Measurements from ENCODE around the gene TMEM132D. TPM values are rescaled to one million over a fixed set of nuclear protein-coding genes. Genes with fewer than 3 reads are reported as not detected.
"Not testable (repeated sequence)": the region's sequence is repeated elsewhere in the genome, so short reads cannot be mapped to it uniquely, and the experiment has no call there.

The TMEM132D gene
- total RNA-seq, 2 donors from 2014 or later, result not detected

- no peaks in the 10 kb centered on the region for H3K36me3 Mint-ChIP-seq
- ATAC-seq (no peak), DNase-seq (ENCODE audit: low spot score in 2 of 2) (no peak)
- no peak overlapping the region for H3K27ac Mint-ChIP-seq
- H3K9me3 Mint-ChIP-seq, result peaks cover 5 to 18% of the 10 kb centered on the region in 2 donors
These were observed 342.5 kb downstream of the TMEM132D start for GRCh38 chr12:129561304-129561703.

DNA sequence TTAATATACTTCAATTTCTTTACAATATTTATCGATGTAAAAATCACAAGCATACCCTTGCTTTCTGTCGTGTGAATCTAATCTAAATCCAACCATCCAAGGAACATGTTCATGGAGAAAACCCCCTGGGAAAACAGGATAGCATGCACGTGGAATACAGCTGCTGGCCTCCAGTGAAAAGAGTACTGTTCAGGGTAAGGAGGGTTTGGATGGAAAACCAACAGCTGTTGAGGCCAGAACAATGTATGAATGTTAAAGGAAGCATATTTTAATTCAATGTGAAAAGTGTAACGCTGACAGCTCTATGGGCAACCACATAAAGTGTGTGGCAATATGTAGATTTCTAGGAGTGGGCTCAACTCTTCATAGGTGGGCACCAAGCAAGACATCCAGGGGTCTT is 344.0 kb downstream of the TMEM132D start:
- H3K27ac Mint-ChIP-seq, result no peak overlapping the region
- ATAC-seq (no peak), DNase-seq (ENCODE audit: low spot score in 2 of 2) (no peak)

GRCh38 chr12:129558036-129558435 is 345.8 kb downstream of the TMEM132D start:
- Mint-ChIP-seq H3K27ac (no peak overlapping the region), H3K36me3 (peaks cover 0 to 11% of the 10 kb centered on the region in 2 donors), H3K9me3 (peaks cover 21 to 28% of the 10 kb centered on the region in 2 donors)
- no peak for DNase-seq (ENCODE audit: low spot score in 2 of 2)
- ATAC-seq, result no peak

More for the DNA sequence above, 344.0 kb downstream of the TMEM132D start:
- Mint-ChIP-seq H3K9me3 (peaks cover 8 to 21% of the 10 kb centered on the region in 2 donors), H3K36me3 (peaks cover 0 to 4% of the 10 kb centered on the region in 2 donors)

DNA sequence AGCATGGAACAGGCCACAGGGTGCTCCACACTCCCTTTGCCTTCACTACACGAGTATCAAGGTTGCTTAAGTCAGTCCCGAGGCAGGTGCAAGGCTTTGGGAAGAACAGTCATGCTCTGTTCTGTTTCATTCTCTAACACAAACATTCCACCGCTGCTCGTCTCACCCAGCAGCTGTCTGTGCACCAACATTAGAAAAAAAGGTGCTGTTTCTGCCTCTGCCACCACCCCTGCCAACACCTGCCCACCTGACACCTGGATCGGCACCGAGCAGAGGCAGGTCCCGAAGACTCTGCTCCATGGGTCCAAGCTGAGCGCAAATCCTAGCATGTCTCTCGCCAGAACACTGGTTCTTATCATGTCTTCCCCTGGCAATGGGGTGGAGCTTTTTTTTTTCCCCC is 347.7 kb downstream of the TMEM132D start:
- peaks cover 29 to 35% of the 10 kb centered on the region in 2 donors for H3K9me3 Mint-ChIP-seq
- ATAC-seq, result no peak
- no peak for DNase-seq (ENCODE audit: low spot score in 2 of 2)
- peaks cover 0 to 11% of the 10 kb centered on the region in 2 donors for H3K36me3 Mint-ChIP-seq
- no peak overlapping the region for H3K27ac Mint-ChIP-seq

DNA sequence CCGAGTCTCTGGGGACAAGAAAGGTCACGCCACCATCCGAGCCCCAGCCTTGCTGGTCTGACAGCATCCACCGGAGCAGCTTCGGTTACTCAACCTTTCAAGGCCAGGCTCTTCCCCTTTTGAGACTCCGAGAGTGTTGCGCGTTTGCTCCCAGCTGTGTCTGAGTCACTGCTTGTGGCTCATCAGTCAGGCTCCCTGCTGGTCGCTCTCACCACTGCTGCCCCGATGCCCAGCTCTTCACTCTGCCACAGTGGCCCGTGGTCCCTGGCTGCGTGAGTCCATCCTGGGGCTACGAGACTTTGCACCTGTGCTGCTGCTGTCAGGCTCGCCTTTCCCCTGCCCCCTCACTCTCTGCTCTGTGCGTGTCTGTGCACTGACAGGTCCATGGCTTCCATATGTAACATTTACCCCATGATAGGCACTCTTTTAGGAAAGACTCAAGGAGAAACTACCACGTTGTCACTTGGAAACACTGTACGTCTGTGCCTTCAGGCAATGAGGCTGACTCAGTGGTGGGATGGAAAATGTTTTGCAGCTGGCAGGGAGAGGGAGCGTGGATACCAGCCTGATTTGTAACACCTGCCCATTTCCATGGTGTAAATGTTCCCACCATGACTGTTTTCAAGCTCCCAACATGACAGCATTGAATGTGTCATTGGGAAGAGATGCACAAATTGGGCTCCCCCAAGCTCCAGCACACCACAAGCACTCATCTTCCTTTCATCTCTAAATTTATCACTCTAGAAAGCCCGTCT is 350.7 kb downstream of the TMEM132D start:
- DNase-seq (ENCODE audit: low spot score in 2 of 2), result no peak
- Mint-ChIP-seq H3K27ac (no peak overlapping the region), H3K36me3 (peaks cover 0 to 11% of the 10 kb centered on the region in 2 donors), H3K9me3 (peaks cover 40 to 52% of the 10 kb centered on the region in 2 donors)
- ATAC-seq, result no peak

GRCh38 chr12:129551441-129551840 is 352.4 kb downstream of the TMEM132D start:
- H3K27ac Mint-ChIP-seq, result no peak overlapping the region
- ATAC-seq (no peak), DNase-seq (ENCODE audit: low spot score in 2 of 2) (no peak)
- H3K36me3 Mint-ChIP-seq, result peaks cover 0 to 11% of the 10 kb centered on the region in 2 donors
- peaks cover 41 to 50% of the 10 kb centered on the region in 2 donors for H3K9me3 Mint-ChIP-seq

GRCh38 chr12:129550353-129550752 is 353.5 kb downstream of the TMEM132D start:
- Mint-ChIP-seq H3K27ac (no peak overlapping the region), H3K36me3 (peaks cover 0 to 11% of the 10 kb centered on the region in 2 donors), H3K9me3 (peaks cover 44 to 50% of the 10 kb centered on the region in 2 donors)
- no peak for DNase-seq (ENCODE audit: low spot score in 2 of 2)
- ATAC-seq, result no peak

- Mint-ChIP-seq H3K9me3 (peaks cover 40 to 46% of the 10 kb centered on the region in 2 donors), H3K27ac (no peak overlapping the region), H3K36me3 (peaks cover 0 to 6% of the 10 kb centered on the region in 2 donors)
- no peak for ATAC-seq
- DNase-seq (ENCODE audit: low spot score in 2 of 2), result no peak
These were observed 354.2 kb downstream of the TMEM132D start for GRCh38 chr12:129549656-129550055.

DNA sequence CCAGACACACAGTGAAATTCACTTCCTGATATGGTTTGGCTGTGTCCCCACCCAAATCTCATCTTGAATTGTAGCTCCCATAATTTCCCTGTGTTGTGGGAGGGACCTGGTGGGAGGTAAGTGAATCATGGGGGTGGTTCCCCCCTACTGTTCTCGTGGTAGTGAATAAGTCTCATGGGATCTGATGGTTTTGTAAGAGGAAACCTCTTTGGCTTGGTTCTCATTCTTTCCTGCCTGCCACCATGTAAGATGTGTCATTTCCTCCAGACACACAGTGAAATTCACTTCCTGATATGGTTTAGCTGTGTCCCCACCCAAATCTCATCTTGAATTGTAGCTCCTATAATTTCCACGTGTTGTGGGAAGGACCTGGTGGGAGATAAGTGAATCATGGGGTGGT is 354.8 kb downstream of the TMEM132D start:
- not testable (repeated sequence) for H3K36me3 Mint-ChIP-seq; DNase-seq (ENCODE audit: low spot score in 2 of 2); ATAC-seq; H3K27ac Mint-ChIP-seq
- peaks cover 36 to 43% of the 10 kb centered on the region in 2 donors for H3K9me3 Mint-ChIP-seq

DNA sequence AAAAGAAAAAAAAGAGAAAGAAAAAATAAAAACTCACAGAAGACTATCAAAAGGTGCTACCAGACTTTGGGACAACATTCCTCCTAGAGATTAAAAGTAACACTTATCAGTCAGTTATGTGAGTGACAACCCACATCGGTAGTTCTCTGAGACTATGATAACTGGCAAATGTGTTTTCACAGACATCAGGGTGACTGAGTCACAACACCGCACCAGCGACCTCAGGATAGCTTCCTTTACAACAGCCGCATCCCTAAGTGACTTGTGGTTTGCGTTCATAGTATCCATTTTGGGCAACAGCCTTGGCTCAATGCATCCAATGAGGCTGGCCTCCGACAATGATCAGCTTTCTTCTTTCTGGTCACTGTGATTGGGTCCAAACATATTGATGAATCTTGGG is 359.1 kb downstream of the TMEM132D start:
- peaks cover 17 to 19% of the 10 kb centered on the region in 2 donors for H3K9me3 Mint-ChIP-seq
- no peak overlapping the region for H3K27ac Mint-ChIP-seq
- no peak for DNase-seq (ENCODE audit: low spot score in 2 of 2)
- no peaks in the 10 kb centered on the region for H3K36me3 Mint-ChIP-seq
- no peak for ATAC-seq

GRCh38 chr12:129540954-129541353 is 362.9 kb downstream of the TMEM132D start:
- Mint-ChIP-seq H3K36me3 (no peaks in the 10 kb centered on the region), H3K9me3 (peaks cover 9 to 15% of the 10 kb centered on the region in 2 donors), H3K27ac (no peak overlapping the region)
- no peak for ATAC-seq
- no peak for DNase-seq (ENCODE audit: low spot score in 2 of 2)

- ATAC-seq (no peak), DNase-seq (ENCODE audit: low spot score in 2 of 2) (no peak)
- Mint-ChIP-seq H3K9me3 (peaks cover 13 to 16% of the 10 kb centered on the region in 2 donors), H3K27ac (no peak overlapping the region), H3K36me3 (no peaks in the 10 kb centered on the region)
These were observed 363.6 kb downstream of the TMEM132D start for GRCh38 chr12:129540249-129540648.

DNA sequence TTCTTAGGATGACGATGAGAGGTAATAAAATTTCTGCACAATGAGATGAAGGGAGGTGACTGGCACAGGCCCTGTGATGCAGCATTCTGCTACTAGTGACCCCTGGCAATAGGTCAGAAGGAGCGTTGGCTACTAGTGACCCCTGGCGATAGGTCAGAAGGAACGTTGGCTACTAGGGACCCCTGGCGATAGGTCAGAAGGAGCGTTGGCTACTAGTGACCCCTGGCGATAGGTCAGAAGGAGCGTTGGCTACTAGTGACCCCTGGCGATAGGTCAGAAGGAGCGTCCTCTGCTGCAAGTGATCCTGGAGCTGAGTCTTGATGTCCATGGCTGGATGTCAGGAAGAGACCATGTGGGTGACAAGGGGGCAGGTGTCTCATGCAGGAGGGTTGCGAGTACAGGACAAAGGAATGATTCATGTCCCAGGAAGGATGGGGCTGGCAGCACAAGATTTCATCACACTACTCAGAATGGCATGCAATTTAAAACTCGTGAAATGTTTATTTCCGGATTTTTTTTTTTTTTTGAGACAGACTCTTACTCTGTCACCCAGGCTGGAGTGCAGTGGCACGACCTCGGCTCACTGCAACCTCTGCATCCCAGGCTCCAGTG is 365.0 kb downstream of the TMEM132D start:
- not testable (repeated sequence) for ATAC-seq, H3K27ac Mint-ChIP-seq

DNA sequence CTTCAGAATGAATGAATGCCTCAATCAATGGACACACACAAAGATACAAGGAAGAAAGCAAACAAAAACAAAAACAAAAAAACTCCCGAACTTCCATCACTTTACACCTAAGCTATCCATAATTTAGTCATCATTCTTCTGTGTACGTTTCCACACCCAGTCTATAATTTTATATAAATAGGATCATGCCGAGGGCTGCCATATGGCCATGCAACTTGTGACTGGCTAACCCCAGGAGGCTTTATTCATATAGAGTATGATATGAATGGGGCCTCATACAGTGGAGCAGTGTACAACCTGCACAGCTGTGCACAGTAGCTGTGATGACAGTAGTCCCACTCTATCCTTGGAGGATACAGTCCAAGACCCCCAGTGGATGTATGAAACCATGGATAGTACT is 365.7 kb downstream of the TMEM132D start:
- Mint-ChIP-seq H3K36me3 (no peaks in the 10 kb centered on the region), H3K9me3 (peaks cover 18 to 19% of the 10 kb centered on the region in 2 donors), H3K27ac (no peak overlapping the region)
- no peak for DNase-seq (ENCODE audit: low spot score in 2 of 2)
- no peak for ATAC-seq

More for the DNA sequence above, 365.0 kb downstream of the TMEM132D start:
- H3K36me3 Mint-ChIP-seq; DNase-seq (ENCODE audit: low spot score in 2 of 2): not testable (repeated sequence)
- peaks cover 18 to 19% of the 10 kb centered on the region in 2 donors for H3K9me3 Mint-ChIP-seq

- H3K9me3 Mint-ChIP-seq, result peaks cover 18 to 19% of the 10 kb centered on the region in 2 donors
- H3K27ac Mint-ChIP-seq, result no peak overlapping the region
- ATAC-seq, result no peak
- no peaks in the 10 kb centered on the region for H3K36me3 Mint-ChIP-seq
- no peak for DNase-seq (ENCODE audit: low spot score in 2 of 2)
These were observed 368.7 kb downstream of the TMEM132D start for GRCh38 chr12:129534966-129535750.

GRCh38 chr12:129532707-129533499 is 370.9 kb downstream of the TMEM132D start:
- no peaks in the 10 kb centered on the region for H3K36me3 Mint-ChIP-seq
- ATAC-seq (no peak), DNase-seq (ENCODE audit: low spot score in 2 of 2) (no peak)
- H3K9me3 Mint-ChIP-seq, result peaks cover 14 to 23% of the 10 kb centered on the region in 2 donors
- no peak overlapping the region for H3K27ac Mint-ChIP-seq

All from activated naive CD4-positive, alpha-beta T cell treated with anti-CD3 and anti-CD28 coated beads, Interleukin-2, amount 50 U/mL, for 72 hours (primary cell).